Measurements from ENCODE around the gene CDH23. TPM values are rescaled to one million over a fixed set of nuclear protein-coding genes. Genes with fewer than 3 reads are reported as not detected.

CDH23 gene
- total RNA-seq, 1 donor: 0.36 TPM

- Histone ChIP-seq H3K4me2 (ENCODE audit: insufficient read depth, low read length) (no peak overlapping the region), H3K27me3 (ENCODE audit: insufficient read depth, low read length) (no peaks in the 10 kb centered on the region), H3K36me3 (ENCODE audit: insufficient read depth, low read length) (peaks cover 74% of the 10 kb centered on the region), H3K9me3 (ENCODE audit: low read depth, low read length) (no peaks in the 10 kb centered on the region), H3K27ac (ENCODE audit: low read depth, low read length) (no peak overlapping the region), H4K20me1 (ENCODE audit: insufficient read depth, low read length) (peaks cover 63% of the 10 kb centered on the region), H3K4me1 (ENCODE audit: insufficient read depth, low read length) (peaks cover 8% of the 10 kb centered on the region), H3K4me3 (ENCODE audit: insufficient read depth, low read length) (no peak overlapping the region), H3K79me2 (ENCODE audit: insufficient read depth, low read length) (peaks cover 47% of the 10 kb centered on the region), H2AFZ (ENCODE audit: low read length) (no peak overlapping the region)
- TF ChIP-seq CTCF (IDR thresholded peaks at IDR 0.05; ENCODE audit: extremely low read depth, low read depth, low read length): no peak
- no peak for DNase-seq (ENCODE audit: insufficient read length, low spot score, missing footprints)
Observed at GRCh38 chr10:71828702-71829101, 432.0 kb downstream of the CDH23 start.

GRCh38 chr10:71829171-71829570 lies 432.5 kb downstream of the CDH23 start:
- peaks cover 8% of the 10 kb centered on the region for H3K4me1 ChIP-seq (ENCODE audit: insufficient read depth, low read length)
- DNase-seq (ENCODE audit: insufficient read length, low spot score, missing footprints): no peak
- peaks cover 67% of the 10 kb centered on the region for H4K20me1 ChIP-seq (ENCODE audit: insufficient read depth, low read length)
- peaks cover 73% of the 10 kb centered on the region for H3K36me3 ChIP-seq (ENCODE audit: insufficient read depth, low read length)
- H3K79me2 ChIP-seq (ENCODE audit: insufficient read depth, low read length): peaks cover 52% of the 10 kb centered on the region
- no peaks in the 10 kb centered on the region for H3K27me3 ChIP-seq (ENCODE audit: insufficient read depth, low read length)
- no peak overlapping the region for H3K27ac ChIP-seq (ENCODE audit: low read depth, low read length)
- no peak overlapping the region for H3K4me3 ChIP-seq (ENCODE audit: insufficient read depth, low read length)
- no peak for TF ChIP-seq CTCF (IDR thresholded peaks at IDR 0.05; ENCODE audit: extremely low read depth, low read depth, low read length)
- no peak overlapping the region for H3K4me2 ChIP-seq (ENCODE audit: insufficient read depth, low read length)
- no peak overlapping the region for H2AFZ ChIP-seq (ENCODE audit: low read length)
- H3K9me3 ChIP-seq (ENCODE audit: low read depth, low read length): no peaks in the 10 kb centered on the region

GRCh38 chr10:71829896-71830295 lies 433.2 kb downstream of the CDH23 start:
- Histone ChIP-seq H3K4me1 (ENCODE audit: insufficient read depth, low read length) (peaks cover 8% of the 10 kb centered on the region), H3K36me3 (ENCODE audit: insufficient read depth, low read length) (peaks cover 67% of the 10 kb centered on the region), H3K4me3 (ENCODE audit: insufficient read depth, low read length) (no peak overlapping the region), H3K79me2 (ENCODE audit: insufficient read depth, low read length) (peaks cover 59% of the 10 kb centered on the region), H4K20me1 (ENCODE audit: insufficient read depth, low read length) (peaks cover 74% of the 10 kb centered on the region), H3K9me3 (ENCODE audit: low read depth, low read length) (no peaks in the 10 kb centered on the region), H3K4me2 (ENCODE audit: insufficient read depth, low read length) (no peak overlapping the region), H3K27me3 (ENCODE audit: insufficient read depth, low read length) (no peaks in the 10 kb centered on the region), H3K27ac (ENCODE audit: low read depth, low read length) (no peak overlapping the region), H2AFZ (ENCODE audit: low read length) (no peak overlapping the region)
- DNase-seq (ENCODE audit: insufficient read length, low spot score, missing footprints): no peak
- TF ChIP-seq CTCF (IDR thresholded peaks at IDR 0.05; ENCODE audit: extremely low read depth, low read depth, low read length): no peak

GRCh38 chr10:71830726-71831125 lies 434.0 kb downstream of the CDH23 start:
- Histone ChIP-seq H3K27ac (ENCODE audit: low read depth, low read length) (no peak overlapping the region), H3K9me3 (ENCODE audit: low read depth, low read length) (no peaks in the 10 kb centered on the region), H3K36me3 (ENCODE audit: insufficient read depth, low read length) (peaks cover 59% of the 10 kb centered on the region), H4K20me1 (ENCODE audit: insufficient read depth, low read length) (peaks cover 71% of the 10 kb centered on the region), H3K4me2 (ENCODE audit: insufficient read depth, low read length) (no peak overlapping the region), H3K79me2 (ENCODE audit: insufficient read depth, low read length) (peaks cover 66% of the 10 kb centered on the region), H3K4me3 (ENCODE audit: insufficient read depth, low read length) (no peak overlapping the region), H3K27me3 (ENCODE audit: insufficient read depth, low read length) (no peaks in the 10 kb centered on the region), H3K4me1 (ENCODE audit: insufficient read depth, low read length) (peaks cover 14% of the 10 kb centered on the region), H2AFZ (ENCODE audit: low read length) (no peak overlapping the region)
- no peak for TF ChIP-seq CTCF (IDR thresholded peaks at IDR 0.05; ENCODE audit: extremely low read depth, low read depth, low read length)
- DNase-seq (ENCODE audit: insufficient read length, low spot score, missing footprints): no peak
